ENCODE measurements around the gene RARS2.
"Not testable (repeated sequence)": the region's sequence is repeated elsewhere in the genome, so short reads cannot be mapped to it uniquely, and the experiment has no call there.

Gene RARS2

DNA sequence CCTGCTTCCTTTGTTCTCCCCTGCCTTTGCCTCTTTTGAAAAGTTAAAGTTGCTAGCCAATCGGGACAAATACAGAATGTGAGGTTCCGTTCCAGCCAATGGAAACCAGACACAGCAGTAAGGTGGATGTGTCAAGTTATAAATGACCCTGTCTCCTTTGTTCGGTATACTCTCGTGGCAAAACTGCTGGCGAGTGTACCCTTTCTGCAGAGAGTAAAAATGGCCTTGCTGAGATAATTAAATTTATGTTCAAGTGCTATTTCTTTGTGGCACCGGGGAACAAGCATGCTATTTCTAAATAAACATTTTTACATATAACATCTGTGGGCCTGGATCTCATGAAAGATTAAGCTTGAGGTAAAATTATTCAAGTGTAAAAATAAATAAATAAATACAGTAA is 50.2 kb downstream of the RARS2 start:
- TF ChIP-seq TAF1 (IDR thresholded peaks at IDR 0.05; ENCODE audit: borderline replicate concordance, low read depth, low read length) = no peak
- no peak for TF ChIP-seq POLR2A (IDR thresholded peaks at IDR 0.05; ENCODE audit: low read depth, low read length)
- TF ChIP-seq POLR2AphosphoS5 (IDR thresholded peaks at IDR 0.05; ENCODE audit: low read depth, low read length) = no peak
- DNase-seq (ENCODE audit: insufficient read length) (no peak), FAIRE-seq (no peak)

DNA sequence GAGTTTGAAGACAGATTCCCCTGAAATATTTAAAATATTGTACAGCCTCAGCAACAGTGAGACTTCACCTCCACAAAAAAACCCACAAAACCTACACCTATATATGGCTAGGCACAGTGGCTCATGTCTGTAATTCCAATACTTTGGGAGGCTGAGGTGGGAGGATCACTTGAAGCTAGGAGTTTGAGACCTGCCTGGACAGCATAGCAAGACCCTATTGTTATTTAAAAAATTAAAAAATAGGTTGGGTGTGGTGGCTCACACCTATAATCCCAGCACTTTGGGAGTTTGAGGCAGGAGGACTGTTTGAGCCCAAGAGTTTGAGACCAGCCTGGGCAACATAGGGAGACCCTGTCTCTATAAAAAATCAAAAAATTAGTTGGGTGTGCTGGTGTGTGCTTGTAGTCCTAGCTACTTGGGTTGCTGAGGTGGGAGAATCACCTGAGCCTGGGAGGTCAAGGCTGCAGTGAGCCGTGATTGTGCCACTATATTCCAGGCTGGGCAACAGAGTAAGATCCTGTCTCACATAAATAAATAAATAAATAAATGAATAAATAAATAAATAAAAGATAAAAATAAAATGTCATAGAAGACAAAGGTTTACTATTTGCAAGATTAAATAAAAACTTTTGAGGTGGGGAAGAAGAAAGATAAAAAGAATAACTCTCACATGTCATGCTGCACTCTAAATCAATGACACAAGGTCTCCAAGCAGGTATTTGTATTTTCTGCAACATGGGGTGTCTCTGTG is 51.1 kb downstream of the RARS2 start:
- DNase-seq (ENCODE audit: insufficient read length) = no peak
- FAIRE-seq = peak; percentile 51
- TF ChIP-seq POLR2AphosphoS5 (IDR thresholded peaks at IDR 0.05; ENCODE audit: low read depth, low read length) (no peak), POLR2A (IDR thresholded peaks at IDR 0.05; ENCODE audit: low read depth, low read length) (no peak), TAF1 (IDR thresholded peaks at IDR 0.05; ENCODE audit: borderline replicate concordance, low read depth, low read length) (no peak)

GRCh38 chr6:87534377-87535047 is 55.3 kb downstream of the RARS2 start:
- DNase-seq (ENCODE audit: insufficient read length) (no peak), FAIRE-seq (no peak)
- TF ChIP-seq TAF1 (IDR thresholded peaks at IDR 0.05; ENCODE audit: borderline replicate concordance, low read depth, low read length) (no peak), POLR2A (IDR thresholded peaks at IDR 0.05; ENCODE audit: low read depth, low read length) (no peak)

DNA sequence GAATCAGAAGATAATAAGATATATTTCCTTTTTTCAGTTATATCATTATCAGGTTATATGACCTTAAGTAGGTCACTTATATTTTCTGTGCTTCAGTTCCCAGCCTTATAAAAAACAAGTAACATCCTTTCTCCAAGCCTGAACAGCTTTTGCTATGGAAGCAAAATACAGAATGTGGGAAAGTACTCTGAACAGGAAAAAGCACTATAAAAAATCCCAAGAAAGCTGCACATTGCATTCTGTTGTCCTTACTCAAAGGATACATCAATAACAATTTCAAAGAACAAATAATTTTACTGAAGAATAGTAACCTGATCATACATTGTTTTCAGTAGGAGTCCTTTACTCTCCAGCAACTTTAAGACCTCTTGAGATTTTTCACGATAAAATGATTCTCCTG is 60.6 kb downstream of the RARS2 start:
- TF ChIP-seq POLR2A (IDR thresholded peaks at IDR 0.05; ENCODE audit: low read depth, low read length) (no peak), POLR2AphosphoS5 (IDR thresholded peaks at IDR 0.05; ENCODE audit: low read depth, low read length) (no peak), TAF1 (IDR thresholded peaks at IDR 0.05; ENCODE audit: borderline replicate concordance, low read depth, low read length) (no peak)
- no peak for DNase-seq (ENCODE audit: insufficient read length)
- no peak for FAIRE-seq

DNA sequence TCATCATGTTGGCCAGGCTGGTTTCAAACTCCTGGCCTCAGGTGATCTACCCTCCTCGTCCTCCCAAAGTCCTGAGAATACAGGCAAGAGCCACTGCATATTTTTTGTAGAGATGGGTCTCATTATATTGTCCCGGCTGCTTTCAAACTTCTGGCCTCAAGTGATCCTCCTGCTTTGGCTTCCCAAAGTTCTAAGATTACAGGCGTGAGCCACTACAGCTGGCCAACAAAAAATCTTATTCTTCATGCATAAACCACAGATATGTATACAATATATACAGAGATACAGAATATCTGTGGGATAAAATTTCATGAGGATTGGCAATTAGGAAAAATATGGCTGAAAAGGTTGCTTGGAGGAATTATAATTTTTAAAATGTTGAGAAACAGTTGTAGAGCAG is 67.1 kb downstream of the RARS2 start:
- TF ChIP-seq TAF1 (IDR thresholded peaks at IDR 0.05; ENCODE audit: borderline replicate concordance, low read depth, low read length) (no peak), POLR2AphosphoS5 (IDR thresholded peaks at IDR 0.05; ENCODE audit: low read depth, low read length) (no peak), POLR2A (IDR thresholded peaks at IDR 0.05; ENCODE audit: low read depth, low read length) (no peak)
- no peak for DNase-seq (ENCODE audit: insufficient read length)
- FAIRE-seq = no peak

DNA sequence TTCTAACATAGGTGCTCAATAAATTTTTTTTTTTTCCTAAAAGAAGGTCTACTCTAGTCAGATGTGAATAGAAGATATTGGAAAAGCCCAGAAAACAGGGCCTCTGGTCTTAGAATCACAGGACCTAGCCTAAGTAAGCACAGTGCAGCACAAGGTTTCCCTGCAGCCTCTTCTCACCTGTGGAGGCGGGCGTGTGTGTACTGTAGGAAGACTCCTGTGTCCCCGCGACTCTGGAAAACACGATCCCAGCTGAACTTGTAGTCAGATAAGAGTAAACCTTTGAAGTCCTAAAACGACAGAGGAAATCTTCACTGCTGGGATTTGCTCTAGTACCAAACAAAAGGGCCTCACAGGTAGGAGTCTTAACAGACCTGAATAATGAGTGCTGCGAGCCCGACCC is 71.3 kb downstream of the RARS2 start:
- no peak for TF ChIP-seq POLR2A (IDR thresholded peaks at IDR 0.05; ENCODE audit: low read depth, low read length)
- TF ChIP-seq TAF1 (IDR thresholded peaks at IDR 0.05; ENCODE audit: borderline replicate concordance, low read depth, low read length) = no peak
- no peak for TF ChIP-seq POLR2AphosphoS5 (IDR thresholded peaks at IDR 0.05; ENCODE audit: low read depth, low read length)
- FAIRE-seq (no peak), DNase-seq (ENCODE audit: insufficient read length) (no peak)

GRCh38 chr6:87514831-87515230 is 75.0 kb downstream of the RARS2 start:
- no peak for DNase-seq (ENCODE audit: insufficient read length)
- no peak for FAIRE-seq
- no peak for TF ChIP-seq POLR2A (IDR thresholded peaks at IDR 0.05; ENCODE audit: low read depth, low read length)
- TF ChIP-seq TAF1 (IDR thresholded peaks at IDR 0.05; ENCODE audit: borderline replicate concordance, low read depth, low read length) = no peak
- TF ChIP-seq POLR2AphosphoS5 (IDR thresholded peaks at IDR 0.05; ENCODE audit: low read depth, low read length) = no peak

- TF ChIP-seq POLR2A (IDR thresholded peaks at IDR 0.05; ENCODE audit: low read depth, low read length) = no peak
- TF ChIP-seq POLR2AphosphoS5 (IDR thresholded peaks at IDR 0.05; ENCODE audit: low read depth, low read length) = no peak
- no peak for TF ChIP-seq TAF1 (IDR thresholded peaks at IDR 0.05; ENCODE audit: borderline replicate concordance, low read depth, low read length)
- no peak for DNase-seq (ENCODE audit: insufficient read length)
- no peak for FAIRE-seq
These were observed 85.3 kb downstream of the RARS2 start for GRCh38 chr6:87504441-87504840.

- DNase-seq (ENCODE audit: insufficient read length) (no peak), FAIRE-seq (no peak)
- TF ChIP-seq TAF1 (IDR thresholded peaks at IDR 0.05; ENCODE audit: borderline replicate concordance, low read depth, low read length) (no peak), POLR2A (IDR thresholded peaks at IDR 0.05; ENCODE audit: low read depth, low read length) (no peak), POLR2AphosphoS5 (IDR thresholded peaks at IDR 0.05; ENCODE audit: low read depth, low read length) (no peak)
These were observed 87.8 kb downstream of the RARS2 start for GRCh38 chr6:87501809-87502572.

DNA sequence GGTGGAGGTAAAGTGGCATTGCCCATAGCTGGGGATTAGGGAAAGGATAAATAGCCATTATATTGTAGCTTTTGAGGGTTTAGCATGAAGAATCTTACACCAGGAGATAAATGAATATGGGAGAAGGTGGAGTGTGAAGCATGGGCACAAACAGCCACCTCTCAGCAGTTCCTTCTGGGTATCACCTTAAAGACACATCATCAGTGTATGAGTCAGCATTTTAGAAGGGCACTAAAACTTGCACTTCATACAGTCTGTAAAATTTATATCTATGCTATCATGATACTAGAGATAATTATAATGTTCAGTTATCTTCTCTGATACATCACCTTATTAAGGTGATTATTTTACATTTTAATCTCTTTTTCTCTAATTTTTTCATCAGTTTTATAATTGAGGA is 91.7 kb downstream of the RARS2 start:
- TF ChIP-seq POLR2A (IDR thresholded peaks at IDR 0.05; ENCODE audit: low read depth, low read length) (no peak), TAF1 (IDR thresholded peaks at IDR 0.05; ENCODE audit: borderline replicate concordance, low read depth, low read length) (no peak), POLR2AphosphoS5 (IDR thresholded peaks at IDR 0.05; ENCODE audit: low read depth, low read length) (no peak)
- FAIRE-seq = no peak

GRCh38 chr6:87494761-87495422 is 94.9 kb downstream of the RARS2 start:
- TF ChIP-seq POLR2AphosphoS5 (IDR thresholded peaks at IDR 0.05; ENCODE audit: low read depth, low read length) (no peak), TAF1 (IDR thresholded peaks at IDR 0.05; ENCODE audit: borderline replicate concordance, low read depth, low read length) (no peak), POLR2A (IDR thresholded peaks at IDR 0.05; ENCODE audit: low read depth, low read length) (no peak)
- DNase-seq (ENCODE audit: insufficient read length) (no peak), FAIRE-seq (no peak)

More for the DNA sequence above, 91.7 kb downstream of the RARS2 start:
- no peak for DNase-seq (ENCODE audit: insufficient read length)

DNA sequence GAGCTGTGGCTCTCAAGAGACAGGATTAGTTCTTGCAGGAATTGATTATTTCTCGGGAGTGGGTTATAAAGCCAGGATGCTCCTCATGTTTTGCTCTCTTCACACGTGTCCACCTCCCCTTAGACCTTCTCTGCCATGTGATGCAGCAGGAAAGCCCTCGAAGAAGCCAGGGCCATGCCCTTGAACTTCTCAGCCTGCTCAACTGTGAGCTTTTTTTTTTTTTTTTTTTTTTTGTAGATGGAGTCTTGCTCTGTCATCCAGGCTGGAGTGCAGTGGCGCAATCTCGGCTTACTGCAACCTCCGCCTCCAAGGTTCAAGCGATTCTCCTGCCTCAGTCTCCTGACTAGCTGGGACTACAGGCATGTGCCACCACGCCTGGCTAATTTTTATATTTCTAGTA is 100.5 kb downstream of the RARS2 start:
- FAIRE-seq; DNase-seq (ENCODE audit: insufficient read length): not testable (repeated sequence)
